ENCODE data around the gene CENPU.
A peak's percentile ranks its signal among the peaks of the same experiment; 100 is the strongest.
"Not testable (repeated sequence)": the region's sequence is repeated elsewhere in the genome, so short reads cannot be mapped to it uniquely, and the experiment has no call there.

CENPU gene

DNA sequence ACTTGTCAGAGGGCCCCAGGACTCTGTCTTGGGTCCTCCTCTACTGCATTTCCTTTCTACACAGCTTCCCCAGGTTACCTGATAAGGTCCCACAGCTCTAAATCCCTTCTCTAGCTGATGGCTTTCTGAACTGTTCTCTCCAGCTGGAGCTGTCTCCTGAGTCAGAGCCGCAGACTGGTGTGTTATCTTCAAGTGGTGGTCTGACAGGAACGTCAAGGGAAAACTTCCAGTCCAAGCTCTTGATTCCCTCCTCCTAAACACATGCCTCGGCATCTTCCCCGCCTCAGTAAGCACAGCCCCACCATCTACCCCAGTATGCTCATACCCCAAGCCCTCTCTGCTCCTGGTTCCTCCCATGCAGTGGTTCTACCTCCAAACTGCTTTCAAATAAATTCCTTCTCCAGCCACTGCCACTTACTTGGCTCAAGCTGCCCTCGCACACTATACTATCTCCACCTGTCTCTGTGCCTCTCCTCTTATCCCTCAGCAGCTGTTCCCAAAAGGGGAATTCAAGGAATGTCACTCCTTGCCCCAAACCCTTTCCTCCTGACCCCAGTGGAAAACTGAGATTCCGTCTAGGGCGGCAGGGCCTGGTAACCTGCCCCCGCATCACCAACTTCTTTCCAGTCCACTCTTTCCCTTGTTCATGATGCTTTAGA is 17.2 kb upstream of the CENPU start:
- DNase-seq, result no peak

DNA sequence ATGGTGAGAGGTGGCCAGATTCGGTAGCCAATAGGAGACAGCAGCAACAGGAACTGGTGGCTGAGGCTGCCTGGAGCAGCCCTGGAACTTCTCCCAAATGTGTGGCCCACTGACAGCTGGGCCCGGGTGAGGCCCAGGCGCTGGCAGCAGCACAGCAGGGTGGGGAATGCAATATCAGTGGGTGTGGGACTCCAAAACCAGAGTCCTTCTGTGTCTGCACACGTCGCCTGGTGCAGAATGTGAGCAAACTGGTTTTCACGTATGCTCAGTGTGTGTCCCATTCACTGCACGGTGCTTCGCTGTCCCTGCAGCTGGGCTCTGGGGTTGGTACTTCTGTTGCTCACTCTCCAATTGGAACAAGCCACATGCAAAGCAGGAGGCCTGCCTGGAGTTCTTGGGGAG is 14.4 kb upstream of the CENPU start:
- no peak for DNase-seq

DNA sequence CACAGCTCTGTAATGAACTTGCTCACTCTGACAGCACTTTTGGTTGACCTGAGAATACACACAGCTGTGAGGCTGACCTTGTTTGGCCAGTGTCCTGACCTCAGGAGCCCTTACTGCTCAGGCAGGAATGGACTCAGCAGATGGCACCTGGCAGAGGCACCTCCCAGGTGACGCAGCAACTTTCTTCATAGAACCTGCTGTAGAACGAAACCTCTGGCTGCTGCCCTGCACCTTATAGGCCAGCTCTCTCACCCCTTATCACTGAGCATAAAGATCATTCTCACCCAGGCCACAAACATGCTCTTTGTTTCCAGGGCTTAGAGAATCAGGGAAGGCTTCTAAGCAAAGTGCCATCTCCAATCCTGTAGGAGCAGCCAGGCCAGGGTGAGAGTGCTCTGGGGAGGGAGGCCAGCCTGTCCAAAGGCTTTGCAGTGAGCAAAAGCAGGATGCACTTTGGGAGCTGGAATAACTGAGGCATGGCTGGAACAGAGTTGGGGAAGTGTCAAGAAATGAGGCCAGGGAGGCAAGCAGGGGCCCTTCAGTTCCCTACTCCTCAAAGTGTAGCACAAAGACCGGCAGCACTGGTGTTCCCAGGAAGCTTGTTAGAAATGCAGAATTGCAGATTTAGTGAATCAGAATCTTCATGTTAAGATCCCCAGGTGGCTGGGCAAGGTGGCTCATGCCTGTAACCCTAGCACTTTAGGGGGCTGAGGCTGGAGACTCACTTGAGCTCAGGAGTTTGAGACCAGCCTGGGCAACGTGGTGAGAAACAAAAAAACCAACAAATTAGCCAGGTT is 13.3 kb upstream of the CENPU start:
- DNase-seq, result no peak

DNA sequence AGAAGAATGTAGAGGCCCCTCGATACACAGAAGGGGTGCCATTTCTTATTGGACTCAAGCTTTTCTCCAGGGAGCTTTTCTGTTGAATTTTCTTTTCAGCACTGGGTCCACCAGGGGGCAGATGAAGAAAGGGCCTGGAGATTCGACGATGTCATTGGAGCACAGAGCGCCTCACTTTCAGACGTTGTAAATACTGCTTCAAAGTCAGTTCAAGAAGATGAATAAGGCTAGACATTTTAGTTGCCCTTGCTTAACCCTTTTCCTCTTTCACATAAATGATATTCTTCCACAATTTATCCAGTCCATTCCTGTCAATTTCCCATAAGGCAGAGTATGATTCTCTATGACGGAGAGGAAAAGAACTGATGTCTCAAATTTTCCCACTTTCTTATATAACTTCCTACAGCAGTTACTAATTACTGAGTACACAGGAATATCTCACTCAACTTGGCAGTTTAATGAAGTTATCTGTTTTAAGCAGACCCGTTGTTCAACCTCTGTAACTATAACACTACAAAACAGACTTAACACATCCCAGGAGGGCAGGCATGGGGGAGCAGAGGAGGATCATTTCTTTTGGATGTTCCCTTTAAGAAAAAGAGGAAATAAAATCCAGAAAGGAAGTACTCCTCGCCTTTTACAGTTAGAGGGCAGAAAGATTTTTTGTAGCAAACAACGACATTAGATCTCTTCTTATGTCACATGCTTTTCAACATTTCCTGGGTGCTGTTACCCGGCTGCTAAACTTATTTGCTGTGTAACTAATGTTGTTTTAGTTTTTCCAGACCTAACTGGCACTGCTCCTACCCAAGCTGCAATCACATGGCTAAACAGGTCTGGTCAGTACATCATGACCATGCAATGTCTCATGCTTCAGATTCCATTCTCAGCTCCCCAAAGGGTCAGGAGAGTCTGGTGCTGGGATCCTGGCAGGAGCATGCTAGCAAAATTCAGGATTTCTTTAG is 12.2 kb upstream of the CENPU start:
- peak; percentile 5 for DNase-seq

DNA sequence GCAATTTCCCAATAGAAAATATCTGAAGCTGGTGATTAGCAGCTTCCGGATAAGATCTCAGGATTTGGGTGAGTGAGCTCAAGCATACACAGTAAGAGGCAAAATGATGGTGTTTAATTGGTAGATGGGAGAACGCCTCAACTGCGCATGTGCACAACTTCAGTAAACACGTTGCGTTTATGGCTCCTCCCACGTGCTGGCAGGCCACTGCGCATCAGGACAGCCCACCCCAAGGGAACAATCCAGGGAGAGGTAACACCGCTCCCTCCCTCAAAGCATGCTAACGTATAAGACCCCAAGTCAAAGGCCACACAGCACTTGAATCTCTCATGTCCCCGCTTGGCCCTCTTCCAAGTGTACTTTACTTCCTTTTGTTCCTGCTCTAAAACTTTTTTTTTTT is 10.3 kb upstream of the CENPU start:
- no peak for DNase-seq

DNA sequence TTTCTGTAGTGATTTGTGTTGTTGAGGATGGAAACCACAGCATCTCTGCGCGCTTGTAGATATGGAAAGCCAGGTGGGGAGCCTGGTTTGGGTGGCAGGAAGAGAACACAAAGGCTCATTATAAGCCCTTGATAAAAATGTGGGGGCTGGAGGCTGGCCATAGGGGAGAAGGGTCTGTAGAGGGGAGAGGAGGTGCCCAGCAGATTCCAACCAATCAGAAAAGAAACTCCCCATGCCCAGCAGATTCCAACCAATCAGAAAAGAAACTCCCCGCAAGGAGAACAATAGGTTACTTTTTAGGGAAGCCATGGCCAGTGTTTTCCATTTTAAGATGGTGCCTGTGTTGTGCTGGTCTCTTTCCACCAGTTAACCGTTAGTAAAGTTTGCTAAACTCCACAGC is 9.8 kb upstream of the CENPU start:
- DNase-seq, result no peak

DNA sequence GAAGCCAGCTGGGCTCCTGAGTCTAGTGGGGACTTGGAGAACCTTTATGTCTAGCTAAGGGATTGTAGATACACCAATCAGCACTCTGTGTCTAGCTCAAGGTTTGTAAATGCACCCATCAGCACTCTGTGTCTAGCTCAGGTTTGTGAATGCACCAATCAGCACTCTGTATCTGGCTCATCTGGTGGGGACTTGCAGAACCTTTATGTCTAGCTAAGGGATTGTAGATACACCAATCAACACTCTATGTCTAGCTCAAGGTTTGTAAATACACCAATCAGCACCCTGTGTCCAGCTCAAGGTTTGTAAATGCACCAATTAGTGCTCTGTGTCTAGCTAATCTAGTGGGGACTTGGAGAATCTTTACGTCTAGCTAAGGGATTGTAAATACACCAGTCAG is 7.8 kb upstream of the CENPU start:
- not testable (repeated sequence) for DNase-seq

GRCh38 chr4:184740980-184741391 is 7.1 kb upstream of the CENPU start:
- no peak for DNase-seq

DNA sequence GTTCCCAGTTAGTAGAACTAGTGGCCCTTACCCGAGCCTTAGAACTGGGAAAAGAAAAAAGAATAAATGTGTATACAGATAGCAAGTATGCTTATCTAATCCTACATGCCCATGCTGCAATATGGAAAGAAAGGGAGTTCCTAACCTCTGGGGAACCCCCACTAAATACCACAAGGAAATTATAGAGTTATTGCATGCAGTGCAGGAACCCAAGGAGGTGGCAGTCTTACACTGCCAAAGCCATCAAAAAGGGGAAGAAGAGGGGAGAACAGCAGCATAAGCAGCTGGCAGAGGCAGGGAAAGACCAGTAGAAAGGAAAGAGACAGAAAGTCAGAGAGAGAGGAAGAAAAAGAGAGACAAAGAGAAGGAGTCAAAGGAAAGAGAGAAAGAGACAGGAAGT is 5.7 kb upstream of the CENPU start:
- DNase-seq, result not testable (repeated sequence)

DNA sequence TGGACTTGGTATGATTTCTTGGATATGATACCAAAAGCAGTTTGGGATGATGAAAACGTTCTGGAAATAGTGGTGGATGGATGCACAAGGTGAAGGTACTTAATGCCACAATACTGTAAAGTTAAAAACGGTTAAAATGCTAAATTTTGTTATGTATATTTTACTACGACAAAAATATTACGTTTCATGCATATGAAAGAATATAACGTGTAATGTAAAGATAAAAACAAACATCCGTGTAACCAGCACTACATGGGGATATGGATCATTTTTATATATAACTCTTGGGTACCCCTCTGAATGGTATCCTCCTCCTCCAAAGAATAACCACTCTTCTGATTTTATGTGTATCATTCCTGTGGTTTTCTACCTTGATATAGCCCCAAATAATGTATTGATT is 862 bp upstream of the CENPU start:
- no peak for DNase-seq

- no peak for DNase-seq
Measured at GRCh38 chr4:184732126-184732525, 1.8 kb downstream of the CENPU start.

DNA sequence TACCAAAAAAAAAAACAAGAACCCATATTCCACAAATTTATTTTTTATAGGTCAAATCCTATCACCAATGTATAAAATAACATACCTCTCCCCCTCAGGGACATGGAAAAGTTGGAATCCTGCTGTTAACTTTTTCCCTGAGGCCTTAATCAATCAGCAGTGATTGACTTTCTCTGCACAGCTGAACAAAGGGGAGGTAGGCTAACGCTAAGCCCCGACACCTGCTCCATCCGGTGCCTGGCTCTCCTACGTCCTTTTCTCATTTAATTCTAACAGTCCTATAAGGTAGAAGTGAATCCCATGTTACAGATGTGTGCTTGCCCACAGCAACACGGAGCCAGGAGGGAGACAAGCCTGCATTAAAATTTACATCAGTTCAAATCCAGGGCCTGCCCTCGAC is 2.8 kb downstream of the CENPU start:
- DNase-seq, result no peak

DNA sequence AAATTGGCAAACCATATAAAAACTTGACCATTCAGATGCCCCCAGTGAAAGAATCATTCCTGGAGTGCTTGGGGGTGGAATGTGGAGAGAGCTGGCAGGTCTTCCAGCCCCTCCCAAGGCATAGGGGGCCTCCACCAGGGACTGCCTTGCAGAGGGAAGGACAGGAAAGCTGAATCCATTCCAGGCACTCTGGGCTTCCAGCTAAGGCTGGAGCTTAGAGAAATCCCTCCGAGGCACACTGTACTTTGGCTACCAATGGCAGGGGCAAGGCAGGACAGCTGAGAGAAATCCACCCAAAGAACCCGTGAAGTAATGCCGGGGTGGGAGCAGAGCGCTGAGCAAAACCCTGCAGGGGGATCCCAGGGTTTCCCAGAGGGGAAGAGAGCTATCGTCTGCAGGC is 4.0 kb downstream of the CENPU start:
- no peak for DNase-seq

DNA sequence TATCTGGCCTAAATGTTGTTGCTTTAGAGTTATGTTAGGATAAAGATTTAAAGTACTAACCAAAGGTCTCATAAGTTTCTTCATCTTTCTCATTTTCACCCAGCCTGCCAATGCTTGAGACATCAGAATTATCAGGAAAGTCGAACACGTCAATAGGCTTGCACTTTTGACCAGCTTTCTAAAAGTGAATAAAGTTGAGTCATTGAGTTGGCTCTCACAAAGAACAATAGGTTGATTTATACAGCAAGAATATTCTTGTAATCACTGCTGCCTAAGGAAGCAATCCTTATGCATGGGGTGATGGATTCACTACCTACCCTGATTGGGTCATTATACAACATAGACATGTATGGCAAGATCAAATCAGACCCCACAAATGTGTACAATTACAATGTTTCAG is 5.0 kb downstream of the CENPU start:
- no peak for DNase-seq

GRCh38 chr4:184727430-184727829 is 6.5 kb downstream of the CENPU start:
- DNase-seq, result no peak

GRCh38 chr4:184722798-184723197 is 11.1 kb downstream of the CENPU start:
- DNase-seq, result no peak

DNA sequence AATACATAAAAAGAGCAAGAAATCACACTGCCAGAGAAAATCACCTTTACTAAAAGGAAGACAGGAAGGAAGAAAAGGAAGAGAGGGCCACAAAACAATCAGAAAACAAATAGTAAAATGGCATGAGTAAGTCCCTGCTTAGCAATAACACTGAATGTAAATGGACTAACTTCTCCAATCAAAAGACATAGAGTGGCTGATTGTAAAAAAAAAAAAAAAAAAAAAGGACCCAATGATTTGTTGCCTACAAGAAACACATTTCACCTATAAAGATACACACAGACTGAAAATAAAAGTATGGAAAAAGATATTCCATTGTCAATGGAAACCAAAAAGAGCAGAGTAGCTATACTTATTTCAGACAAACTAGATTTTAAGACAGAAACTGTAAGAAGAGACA is 12.6 kb downstream of the CENPU start:
- no peak for DNase-seq

GRCh38 chr4:184719407-184719806 is 14.5 kb downstream of the CENPU start:
- no peak for DNase-seq

GRCh38 chr4:184715526-184715925 is 18.4 kb downstream of the CENPU start:
- DNase-seq, result no peak

DNA sequence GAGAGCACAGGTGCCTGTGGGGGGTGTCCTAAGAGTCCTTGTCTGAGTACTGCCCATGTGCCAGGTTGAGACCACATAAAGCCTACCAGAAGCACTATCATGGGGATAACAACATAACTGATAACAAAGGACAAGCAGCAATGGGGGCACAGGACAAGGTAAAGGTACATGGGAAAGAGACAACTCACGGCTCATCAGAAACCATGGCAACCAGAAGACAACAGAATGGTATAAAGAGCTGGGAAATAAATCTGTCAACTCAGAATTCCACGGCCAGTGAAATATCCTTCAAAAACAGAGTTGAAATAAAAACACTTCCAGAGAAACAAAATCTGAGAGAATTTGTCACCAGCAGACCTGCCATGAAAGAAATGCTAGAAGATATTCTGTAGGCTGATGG is 20.0 kb downstream of the CENPU start:
- no peak for DNase-seq

DNA sequence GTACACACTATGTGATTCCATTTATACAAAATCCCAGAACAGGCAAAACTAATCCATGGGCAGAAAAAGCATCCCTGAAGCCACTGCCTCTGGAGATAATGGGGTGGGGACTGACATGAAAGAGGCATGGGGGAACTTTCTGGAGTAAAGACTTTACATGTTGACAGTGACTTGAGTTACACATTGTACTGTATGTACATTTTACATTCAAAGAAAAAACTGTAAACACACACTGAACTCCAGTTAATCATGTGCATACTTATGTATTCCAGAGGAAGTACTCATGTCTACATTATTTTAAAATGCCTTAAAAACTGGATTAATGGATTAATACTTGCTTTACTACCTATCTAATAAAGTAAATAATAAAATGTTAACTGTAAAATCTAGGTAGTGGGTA is 21.6 kb downstream of the CENPU start:
- DNase-seq, result no peak

DNA sequence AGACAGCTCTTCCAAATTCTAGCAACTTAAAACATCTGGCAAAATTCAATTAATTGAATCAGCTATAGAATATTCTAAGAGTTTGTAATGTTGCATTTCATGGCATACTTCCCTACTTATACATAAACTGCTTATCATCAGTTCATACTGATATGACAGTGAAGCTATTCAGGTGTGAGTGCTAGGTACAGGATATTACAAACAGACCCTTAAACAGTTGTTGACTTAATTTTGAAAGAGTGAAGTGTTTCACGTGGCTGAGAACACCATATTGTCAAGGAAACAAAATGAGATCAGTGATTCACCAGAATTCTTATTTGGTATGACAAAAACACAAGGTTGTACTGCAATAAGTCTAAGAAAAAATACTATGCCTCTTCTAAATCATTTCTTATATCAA is 27.4 kb downstream of the CENPU start:
- no peak for DNase-seq

DNA sequence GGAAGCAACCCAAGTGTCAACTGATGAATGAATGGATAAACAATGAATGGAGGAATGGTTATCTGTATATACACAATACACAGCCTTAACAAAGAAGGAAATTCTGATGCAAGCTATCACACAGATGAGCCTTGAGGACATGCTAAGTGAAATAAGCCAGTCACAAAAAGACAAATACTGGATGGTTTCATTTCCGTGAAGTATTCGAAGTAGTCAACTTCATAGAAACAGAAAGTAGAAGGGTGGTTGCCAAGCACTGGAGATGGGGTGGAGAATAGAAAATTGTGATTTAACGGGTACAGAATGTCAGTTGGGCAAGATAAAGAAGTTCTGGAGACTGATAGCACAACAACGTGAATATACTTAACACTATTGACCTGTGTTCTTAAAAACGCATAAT is 28.2 kb downstream of the CENPU start:
- no peak for DNase-seq

- no peak for DNase-seq
Measured at GRCh38 chr4:184702114-184702513, 31.8 kb downstream of the CENPU start.

Data from NK-92 treated with Interleukin-12 subunit alpha and Interleukin-12 subunit beta, amount 100 ng/mL, for 24 hours (cell line).